CD4-positive, alpha-beta T cell treated with Interleukin-4 for 1 hour (primary cell): ENCODE measurements around the gene CCDC9.

Experiments used
- DNase-seq, 2 donors: peaks; one replicate each; pipeline ENCODE4 v3.0.0-alpha.2; 2020 to 2022

The CCDC9 gene

GRCh38 chr19:47255879-47256692, at the start of gene CCDC9:
CCDC9 (plus strand) TSS chr19:47256525; CDS start chr19:47258401, 1,876 bp downstream.
- peak; percentile 95 to 96 for DNase-seq

DNA sequence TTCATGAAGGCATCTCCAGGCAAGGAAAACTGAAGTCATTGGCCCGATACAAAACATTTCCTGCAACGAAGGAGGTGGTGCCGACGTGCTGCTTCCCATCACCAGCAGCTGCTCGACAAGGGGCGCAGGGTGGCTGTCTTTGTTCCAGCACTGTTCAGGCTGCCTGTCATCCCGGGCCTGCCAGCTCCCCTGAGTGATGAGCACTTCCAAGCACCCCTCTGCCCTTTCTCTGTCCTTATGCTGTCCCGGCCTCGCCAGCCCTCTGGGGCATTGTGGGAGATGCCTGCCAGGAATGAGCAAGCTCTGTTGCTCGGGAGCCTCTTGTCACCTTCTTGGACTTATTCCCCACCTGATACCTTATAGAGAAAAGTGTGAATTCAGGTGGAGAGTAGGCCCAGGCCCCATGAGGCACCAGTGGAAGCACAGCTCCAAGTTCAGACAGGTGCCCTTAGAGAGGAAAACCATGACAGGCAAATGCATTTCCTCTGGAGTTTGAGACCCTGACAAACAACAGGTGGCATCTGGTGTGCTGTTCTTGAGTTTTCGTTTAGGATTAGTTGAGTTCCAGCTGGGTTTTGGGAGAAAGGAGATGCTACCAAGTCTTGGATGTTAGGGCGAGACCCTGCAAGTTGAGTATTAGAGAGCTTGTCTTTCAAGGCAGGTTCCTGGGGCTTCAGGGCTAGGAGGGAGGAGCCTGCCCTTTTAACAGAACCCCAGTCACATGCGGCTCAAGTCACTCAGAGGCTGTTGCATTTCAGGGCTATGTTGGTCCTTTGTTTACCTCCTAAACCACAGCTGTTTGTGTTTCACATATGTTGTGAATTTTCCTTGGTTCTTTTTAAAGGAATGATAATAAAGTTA, 46.8 kb upstream of the CCDC9 start:
- DNase-seq = no peak

- no peak for DNase-seq
These were observed 46.2 kb upstream of the CCDC9 start for GRCh38 chr19:47210180-47210490.

DNA sequence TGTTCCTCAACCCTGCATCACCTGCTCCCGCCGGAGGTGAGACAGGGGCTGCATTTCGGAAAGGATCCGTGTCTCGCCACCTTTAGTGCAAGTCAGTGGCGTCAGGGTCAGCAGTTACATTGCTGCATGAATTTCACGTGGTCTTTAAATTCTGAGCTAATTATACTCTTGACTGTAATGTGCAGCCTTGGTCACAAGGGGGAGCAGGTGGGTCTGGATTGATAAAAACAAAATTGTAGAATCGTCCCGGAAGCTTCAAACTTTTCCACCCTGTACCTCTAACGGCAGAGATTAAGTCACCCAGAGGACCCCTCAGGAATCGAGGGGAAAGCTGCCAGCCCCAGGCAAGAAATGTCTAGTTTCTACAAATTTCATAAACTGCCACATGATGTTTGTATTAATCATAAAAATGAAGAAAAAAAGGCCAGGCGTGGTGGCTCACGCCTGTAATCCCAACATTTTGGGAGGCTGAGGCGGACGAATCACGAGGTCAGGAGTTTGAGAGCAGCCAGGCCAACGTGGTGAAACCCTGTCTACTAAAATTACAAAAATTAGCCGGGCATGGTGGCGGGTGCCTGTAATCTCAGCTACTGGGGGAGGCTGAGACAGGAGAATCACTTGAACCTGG, 45.5 kb upstream of the CCDC9 start:
- peak; percentile 78 to 84 for DNase-seq

DNA sequence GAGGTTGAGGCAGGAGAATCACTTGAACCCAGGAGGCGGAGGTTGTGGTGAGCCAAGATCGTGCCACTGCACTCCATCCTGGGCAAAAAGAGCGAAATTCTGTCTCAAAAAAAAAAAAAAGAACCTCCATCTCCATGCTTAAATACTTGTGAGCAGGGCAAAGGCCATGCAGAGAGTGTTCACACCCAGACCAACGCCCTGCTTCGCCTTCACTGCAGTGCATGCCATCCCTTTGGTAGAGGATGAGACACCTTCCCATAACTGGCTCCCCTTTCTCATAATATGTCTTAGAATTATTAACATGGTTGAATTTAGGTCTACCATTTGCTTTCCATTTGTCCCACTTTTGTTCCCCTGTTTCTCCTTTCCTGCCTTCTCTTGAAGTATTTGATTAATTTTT, 40.7 kb upstream of the CCDC9 start:
- DNase-seq = no peak

GRCh38 chr19:47221080-47221841, 35.1 kb upstream of the CCDC9 start:
- no peak for DNase-seq

- no peak for DNase-seq
These were observed 34.4 kb upstream of the CCDC9 start for GRCh38 chr19:47221890-47222289.

- DNase-seq = peak; percentile 89 to 92
These were observed 30.4 kb upstream of the CCDC9 start for GRCh38 chr19:47225746-47226425.

DNA sequence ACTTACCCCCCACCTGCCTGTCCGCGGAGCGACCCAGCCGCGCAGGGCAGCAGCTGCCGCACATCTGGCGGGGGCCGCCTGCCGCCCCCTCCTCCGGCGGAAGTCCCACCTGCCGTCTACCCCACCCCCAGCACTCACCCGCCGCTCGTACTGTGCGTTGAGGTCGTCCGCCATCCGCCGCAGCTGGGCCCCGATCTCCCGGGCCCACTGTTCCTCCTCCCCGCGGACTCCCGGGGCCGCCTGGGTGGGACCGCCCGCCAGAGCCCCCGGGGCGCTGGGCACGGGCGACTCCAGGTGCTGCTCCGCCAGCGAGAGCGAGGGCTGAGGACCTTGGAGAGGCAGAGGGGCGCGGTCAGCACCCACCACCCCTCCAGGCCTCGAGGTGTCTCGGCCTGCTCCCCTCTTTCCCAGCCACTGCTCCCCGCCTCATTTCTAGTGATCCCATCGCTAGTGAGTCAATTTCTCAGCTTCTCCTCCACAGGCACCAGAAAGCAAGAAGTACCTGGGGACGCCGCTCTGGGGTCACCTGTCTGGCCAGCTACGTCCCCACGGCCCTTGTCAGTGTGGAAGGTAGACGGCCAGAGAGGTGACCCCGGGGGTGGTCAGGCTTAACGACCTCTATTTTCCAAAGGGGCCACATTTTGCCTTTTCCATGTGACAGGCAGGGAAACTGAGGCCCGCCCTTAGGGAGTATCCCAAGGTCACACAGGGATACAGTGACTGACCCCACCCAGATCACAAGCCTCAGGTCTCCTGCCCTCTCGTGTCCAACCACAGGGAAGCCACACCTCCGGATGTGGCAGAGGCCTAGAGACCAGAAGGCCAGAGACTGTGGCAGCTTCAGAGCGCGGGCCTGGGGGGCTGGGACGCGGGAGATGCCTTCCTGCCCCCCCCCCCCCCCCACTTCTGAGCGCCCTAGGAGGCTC, 29.6 kb upstream of the CCDC9 start:
- DNase-seq = peak; percentile 80 to 81

DNA sequence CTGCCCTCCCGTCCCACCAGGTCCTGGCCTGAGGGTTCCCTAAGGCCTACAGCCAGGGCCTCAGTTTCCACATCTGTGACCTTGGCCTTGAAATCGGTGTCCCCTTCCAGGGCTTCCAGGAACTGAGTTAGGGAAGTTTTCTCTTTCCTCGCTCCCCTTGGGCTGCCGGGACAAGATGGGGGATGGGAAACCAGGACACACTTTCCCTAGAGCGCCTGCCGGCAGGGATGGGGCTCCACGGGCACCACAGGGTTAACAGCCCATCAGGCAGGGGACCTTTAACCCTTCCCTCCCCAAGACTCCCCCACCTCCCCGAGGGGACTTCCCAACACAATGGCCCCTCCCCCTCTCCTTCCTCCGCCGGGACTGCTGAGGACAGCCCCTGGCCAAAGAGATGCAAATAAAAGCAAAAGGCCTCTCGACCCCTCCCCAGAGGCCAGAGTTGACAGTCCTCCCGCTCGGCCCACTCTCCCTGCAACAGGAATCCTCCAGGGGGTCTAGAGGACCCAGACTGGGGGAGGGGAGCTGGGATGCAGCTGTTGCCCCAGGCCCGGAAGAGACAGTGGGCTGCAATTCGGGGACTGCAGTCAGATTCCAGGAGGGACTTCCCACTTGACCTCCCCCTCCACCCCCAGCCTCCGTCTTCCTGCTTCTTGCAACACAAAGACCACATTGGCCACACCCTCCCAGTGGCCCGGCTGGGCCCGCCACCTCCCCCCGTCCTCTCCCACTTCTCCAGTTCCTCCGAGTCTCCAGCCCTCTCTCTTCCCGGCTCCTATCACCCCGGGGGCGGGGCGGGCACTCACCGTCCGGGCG, 28.8 kb upstream of the CCDC9 start:
- DNase-seq = peak; percentile 70

GRCh38 chr19:47228168-47228936, 28.0 kb upstream of the CCDC9 start:
- DNase-seq = peak; percentile 57 to 60

DNA sequence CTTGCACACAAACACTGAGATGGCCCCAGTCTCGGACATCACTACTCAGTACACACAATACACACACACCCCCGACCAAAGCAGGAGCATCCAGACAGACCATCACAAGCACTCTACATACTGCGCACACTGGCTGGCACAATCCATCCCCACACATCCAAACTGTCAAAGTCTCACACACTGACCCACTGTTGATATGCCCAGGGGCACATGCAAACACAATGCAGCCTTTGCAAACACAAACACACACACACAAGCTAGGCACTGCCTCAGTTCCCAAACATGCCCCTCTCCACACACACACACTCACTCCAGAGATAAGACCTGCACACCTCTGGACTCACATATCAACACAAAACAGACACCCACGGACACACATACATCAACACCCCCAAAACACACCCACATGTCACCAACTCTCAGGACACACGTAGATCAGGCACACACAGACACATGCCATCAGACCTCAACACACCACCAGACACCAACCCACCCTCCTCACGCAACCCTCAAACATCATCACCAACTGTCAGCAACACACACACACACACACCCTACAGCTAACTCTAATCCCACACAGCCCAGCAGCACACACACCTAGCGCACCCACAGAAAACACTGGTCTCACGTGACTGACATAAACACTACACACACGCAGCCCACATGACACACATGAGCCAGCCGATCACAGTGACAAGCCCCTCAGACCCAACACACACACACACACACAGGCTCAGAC, 27.2 kb upstream of the CCDC9 start:
- DNase-seq = peak; percentile 56 to 70

DNA sequence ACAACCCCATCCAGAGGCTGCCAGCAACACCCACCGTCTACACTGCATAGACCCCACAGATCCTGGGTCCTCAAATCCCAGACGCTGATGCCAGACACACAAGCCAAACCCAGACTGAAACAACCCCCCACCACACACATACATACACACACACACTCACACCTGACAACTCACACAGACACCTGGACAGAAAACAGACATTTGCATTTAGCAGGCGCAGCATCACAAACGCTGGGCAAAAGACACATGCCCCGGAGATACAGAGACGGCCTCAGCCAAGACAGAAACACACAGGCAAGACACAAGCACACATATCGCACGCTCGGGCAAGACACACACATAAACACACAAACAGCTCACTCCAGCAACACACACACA, 26.7 kb upstream of the CCDC9 start:
- DNase-seq = peak in 1 of 2 donors; percentile 31

DNA sequence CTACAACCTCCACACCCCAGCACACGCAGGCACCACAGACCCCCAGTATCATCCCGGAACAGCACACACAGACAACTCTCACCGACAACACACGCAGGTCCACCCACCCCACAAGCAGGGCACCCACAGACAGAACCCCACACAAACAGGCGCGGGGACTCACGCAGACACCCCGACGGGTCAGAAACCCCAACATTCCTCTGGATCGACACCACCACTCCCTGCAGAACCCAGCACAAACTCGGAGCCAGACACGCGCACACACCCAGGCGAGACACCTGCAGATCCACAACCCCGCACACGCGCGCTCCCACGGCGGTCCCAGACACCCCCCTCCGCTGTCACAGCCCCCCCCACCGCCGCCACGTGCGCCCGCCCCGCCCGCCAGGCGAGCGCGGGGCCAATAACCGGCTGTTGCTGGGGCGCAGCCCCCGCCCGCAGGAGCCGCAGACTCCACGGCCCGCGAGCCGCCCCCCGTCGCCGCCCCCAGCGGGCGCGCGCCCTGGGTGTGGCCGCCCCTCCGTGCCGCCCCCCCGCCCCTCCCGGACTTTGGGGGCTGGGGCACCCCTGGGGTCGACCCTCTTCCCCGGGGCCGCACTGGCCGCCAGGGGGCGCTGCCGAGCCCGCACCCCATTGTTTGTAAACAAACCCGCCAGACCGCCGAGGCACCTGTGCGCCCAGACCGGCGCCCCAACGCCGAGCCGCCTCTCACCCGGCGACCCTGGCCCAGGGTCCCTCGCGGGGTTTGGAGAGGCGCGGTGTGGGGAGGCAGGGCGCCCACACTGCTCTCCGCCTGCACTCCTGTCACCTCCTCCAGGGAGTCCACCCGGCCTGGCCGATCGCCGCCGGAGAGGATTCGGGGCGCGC, 26.0 kb upstream of the CCDC9 start:
- DNase-seq = peak; percentile 85 to 90

DNA sequence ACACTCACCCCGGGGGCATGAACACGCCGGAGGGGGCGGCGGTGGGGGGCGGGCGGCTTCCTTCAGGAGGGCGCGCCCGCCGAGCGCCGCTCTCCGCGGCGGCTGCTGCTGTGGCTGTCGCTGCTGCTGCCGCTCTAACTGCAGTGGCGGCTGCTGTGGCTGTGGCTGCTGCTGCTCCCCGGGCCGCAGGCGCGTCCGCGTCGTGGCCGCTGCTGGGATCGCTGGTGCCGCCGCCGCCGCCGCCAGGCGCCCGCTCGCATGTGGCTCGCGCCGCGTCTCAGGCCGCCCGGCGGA, 25.5 kb upstream of the CCDC9 start, which contains the start of gene BBC3:
Gene BBC3, minus strand, starts transcription at position 279 of the 294 bp plus-strand sequence. CDS start 2,768 bp downstream, outside the sequence.
- DNase-seq = no peak

DNA sequence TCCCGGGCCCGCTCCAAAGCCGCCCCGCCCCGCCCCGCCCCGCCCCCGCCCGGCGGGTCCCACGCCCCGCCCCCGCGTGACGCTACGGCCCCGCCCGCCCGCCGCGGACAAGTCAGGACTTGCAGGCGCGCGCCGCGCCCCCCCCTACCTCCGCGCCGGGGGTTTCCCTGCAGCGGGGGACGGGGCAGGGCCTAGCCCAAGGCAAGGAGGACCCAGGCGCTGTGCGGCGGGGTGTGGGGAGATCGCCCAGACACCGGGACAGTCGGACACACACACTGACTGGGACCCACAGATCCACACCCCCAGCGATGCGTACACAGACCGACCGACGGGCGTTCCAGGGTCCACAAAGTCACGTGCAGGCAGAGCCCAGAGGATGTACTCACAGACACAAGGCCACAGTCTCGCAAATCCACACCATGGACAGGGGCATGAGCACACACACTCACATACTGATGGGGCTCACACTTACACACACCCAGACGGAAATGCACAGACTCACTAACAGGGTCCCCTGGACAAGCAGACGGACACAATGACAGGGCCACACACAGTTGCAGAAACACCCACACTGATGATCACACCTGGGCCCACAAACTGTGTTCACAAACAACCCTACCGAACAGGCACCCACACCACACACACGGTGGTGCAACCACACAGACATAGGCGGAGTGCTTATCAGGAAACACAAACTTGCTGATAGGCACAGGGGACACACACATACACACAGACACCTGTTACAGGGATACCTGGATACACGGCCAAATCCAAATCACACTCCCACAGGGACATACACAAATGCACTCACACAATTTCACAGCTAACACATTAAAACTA, 24.9 kb upstream of the CCDC9 start:
- DNase-seq = peak; percentile 93 to 94
